ENCODE measurements around the gene SYNJ2BP.
"Not testable (repeated sequence)": the region's sequence is repeated elsewhere in the genome, so short reads cannot be mapped to it uniquely, and the experiment has no call there.

The SYNJ2BP gene

GRCh38 chr14:70416725-70417349 lies at the start of gene SYNJ2BP:
Gene SYNJ2BP, minus strand, starts transcription at chr14:70417090. Its CDS starts 127 bp downstream, at chr14:70416963.
- no peak for TF ChIP-seq CTCF (IDR thresholded peaks at IDR 0.05)
- Histone ChIP-seq H3K4me3 (peak within 1 kb of the TSS; percentile 87), H3K27ac (peak within 1 kb of the TSS; percentile 52 to 59)
- DNase-seq (ENCODE audit: low spot score), result peak; percentile 77

- DNase-seq (ENCODE audit: low spot score), result no peak
- no peak overlapping the region for H3K4me3 ChIP-seq
- TF ChIP-seq CTCF (IDR thresholded peaks at IDR 0.05), result no peak
- no peak overlapping the region for H3K27ac ChIP-seq
Observed at GRCh38 chr14:70454731-70455130, 37.8 kb upstream of the SYNJ2BP start.

- TF ChIP-seq CTCF (IDR thresholded peaks at IDR 0.05), result no peak
Observed at GRCh38 chr14:70451874-70452273, 35.0 kb upstream of the SYNJ2BP start, which contains the start of gene ADAM21. Gene ADAM21, plus strand, starts transcription at chr14:70452174. Its CDS starts 5,326 bp downstream, at chr14:70457500.

GRCh38 chr14:70448633-70449340 lies 31.9 kb upstream of the SYNJ2BP start:
- no peak for TF ChIP-seq CTCF (IDR thresholded peaks at IDR 0.05)
- H3K27ac ChIP-seq, result no peak overlapping the region
- no peak overlapping the region for H3K4me3 ChIP-seq
- DNase-seq (ENCODE audit: low spot score), result no peak

More at GRCh38 chr14:70451874-70452273, 35.0 kb upstream of the SYNJ2BP start, which contains the start of gene ADAM21:
- Histone ChIP-seq H3K4me3 (no peak within 1 kb of the TSS), H3K27ac (no peak within 1 kb of the TSS)
- no peak for DNase-seq (ENCODE audit: low spot score)

GRCh38 chr14:70442750-70443149 lies 25.9 kb upstream of the SYNJ2BP start:
- Histone ChIP-seq H3K4me3 (no peak overlapping the region), H3K27ac (no peak overlapping the region)
- DNase-seq (ENCODE audit: low spot score), result no peak
- no peak for TF ChIP-seq CTCF (IDR thresholded peaks at IDR 0.05)

- H3K4me3 ChIP-seq, result no peak overlapping the region
- DNase-seq (ENCODE audit: low spot score), result no peak
- TF ChIP-seq CTCF (IDR thresholded peaks at IDR 0.05), result no peak
- H3K27ac ChIP-seq, result no peak overlapping the region
Observed at GRCh38 chr14:70441641-70442040, 24.8 kb upstream of the SYNJ2BP start.

GRCh38 chr14:70436867-70437266 lies 20.0 kb upstream of the SYNJ2BP start:
- TF ChIP-seq CTCF (IDR thresholded peaks at IDR 0.05), result no peak
- DNase-seq (ENCODE audit: low spot score), result no peak
- Histone ChIP-seq H3K4me3 (no peak overlapping the region), H3K27ac (no peak overlapping the region)

- H3K27ac ChIP-seq; H3K4me3 ChIP-seq; DNase-seq (ENCODE audit: low spot score): not testable (repeated sequence)
Observed at GRCh38 chr14:70426555-70426954, 9.7 kb upstream of the SYNJ2BP start.

Measured in coronary artery (tissue), 2 donors.